Cardiac fibroblast (primary cell): ENCODE results near the gene DENND6A.

ENCODE experiments used
- DNase-seq, 2 donors: peaks; one replicate each; pipeline versions ENCODE4 v3.0.0 to v3.0.0-alpha.2; 2010; ENCODE audit warnings: low read depth in 2 of 2
- H3K4me3 ChIP-seq, 2 donors: replicated peaks in 1 of 2; 1 replicate in 1 of 2; 2 replicates in 1 of 2; pipeline ENCODE4 v1.5.1; 2011; ENCODE audit warnings: low read depth in 2 of 2, low read length in 2 of 2, mild to moderate bottlenecking in 2 of 2, moderate library complexity in 1 of 2
- CTCF ChIP-seq: IDR thresholded peaks from one replicate; pipeline ENCODE4 v1.5.1; 2011; ENCODE audit warnings: low read depth, mild to moderate bottlenecking, low read length, inconsistent platforms

Gene DENND6A

GRCh38 chr3:57688291-57688690, 4.6 kb downstream of the DENND6A start:
- DNase-seq = no peak
- no peak overlapping the region for H3K4me3 ChIP-seq
- no peak for TF ChIP-seq CTCF

GRCh38 chr3:57683286-57683685, 9.6 kb downstream of the DENND6A start:
- no peak for DNase-seq
- no peak for TF ChIP-seq CTCF
- H3K4me3 ChIP-seq = no peak overlapping the region

- TF ChIP-seq CTCF = peak; percentile 14
- no peak overlapping the region for H3K4me3 ChIP-seq
- DNase-seq = peak in 1 of 2 donors; percentile 41
Measured at GRCh38 chr3:57682284-57682683, 10.6 kb downstream of the DENND6A start.

GRCh38 chr3:57681691-57682090, 11.2 kb downstream of the DENND6A start:
- H3K4me3 ChIP-seq = no peak overlapping the region
- no peak for DNase-seq
- TF ChIP-seq CTCF = no peak

GRCh38 chr3:57680046-57680445, 12.8 kb downstream of the DENND6A start:
- no peak for DNase-seq
- no peak overlapping the region for H3K4me3 ChIP-seq
- TF ChIP-seq CTCF = no peak

- TF ChIP-seq CTCF = no peak
- no peak for DNase-seq
- no peak overlapping the region for H3K4me3 ChIP-seq
Measured at GRCh38 chr3:57675530-57675929, 17.3 kb downstream of the DENND6A start.

GRCh38 chr3:57673156-57673555, 19.7 kb downstream of the DENND6A start:
- H3K4me3 ChIP-seq = no peak overlapping the region
- no peak for TF ChIP-seq CTCF
- DNase-seq = no peak
